Upper lobe of right lung (tissue), 1 donor: Measurements from ENCODE around the gene ABHD15. TPM values are rescaled to one million over a fixed set of nuclear protein-coding genes. Genes with fewer than 3 reads are reported as not detected.
A peak's percentile ranks its signal among the peaks of the same experiment; 100 is the strongest.

ENCODE experiments used
- ATAC-seq: fragments of 200-7000 bp; cut with Tn5 transposase; one replicate; pipeline ENCODE4 v1.9.1; 2020; ENCODE audit warnings: mild to moderate bottlenecking, moderate library complexity
- DNase-seq: peaks from one replicate; pipeline ENCODE4 v3.0.0-alpha.2; 2020
- H3K27ac ChIP-seq: fragments of 200-600 bp; one replicate; pipeline ENCODE4 v1.8.0; 2022
- H3K27me3 ChIP-seq: fragments of 200-600 bp; one replicate; pipeline ENCODE4 v1.8.0; 2022; ENCODE audit warnings: mild to moderate bottlenecking
- H3K36me3 ChIP-seq: fragments of 200-600 bp; one replicate; pipeline ENCODE4 v1.8.0; 2022
- H3K4me1 ChIP-seq: fragments of 200-600 bp; one replicate; pipeline ENCODE4 v1.8.0; 2022
- H3K4me3 ChIP-seq: fragments of 200-600 bp; one replicate; pipeline ENCODE4 v1.8.0; 2022; ENCODE audit warnings: mild to moderate bottlenecking
- H3K9me3 ChIP-seq: fragments of 200-600 bp; one replicate; pipeline ENCODE4 v1.8.0; 2022
- intact Hi-C: fragments of 100-400 bp; cut with DNase I; formaldehyde crosslinking; loops from one replicate; pipeline ENCODE4 v1.11.0; 2022
- total RNA-seq: library from RNA; stranded (reverse); fragmentation: NEBNext Ultra II Directional; extraction: Animal tissue kit (Norgen Biotek cat#: 25700); gene quantifications from one replicate; pipeline ENCODE4 v1.2.1, GENCODE V29; 2021
- TF ChIP-seq, protein P1 (sequence below): fragments of 200-600 bp; IDR thresholded peaks from one replicate; pipeline ENCODE4 v1.8.0; 2022; ENCODE audit warnings: antibody characterized with exemption
- donor health status: DM: no; HTN: yes; CAD: no; lungs with severe emphysema.

The ABHD15 gene
- total RNA-seq, 1 donor from 2014 or later, result 10.9 TPM

DNA sequence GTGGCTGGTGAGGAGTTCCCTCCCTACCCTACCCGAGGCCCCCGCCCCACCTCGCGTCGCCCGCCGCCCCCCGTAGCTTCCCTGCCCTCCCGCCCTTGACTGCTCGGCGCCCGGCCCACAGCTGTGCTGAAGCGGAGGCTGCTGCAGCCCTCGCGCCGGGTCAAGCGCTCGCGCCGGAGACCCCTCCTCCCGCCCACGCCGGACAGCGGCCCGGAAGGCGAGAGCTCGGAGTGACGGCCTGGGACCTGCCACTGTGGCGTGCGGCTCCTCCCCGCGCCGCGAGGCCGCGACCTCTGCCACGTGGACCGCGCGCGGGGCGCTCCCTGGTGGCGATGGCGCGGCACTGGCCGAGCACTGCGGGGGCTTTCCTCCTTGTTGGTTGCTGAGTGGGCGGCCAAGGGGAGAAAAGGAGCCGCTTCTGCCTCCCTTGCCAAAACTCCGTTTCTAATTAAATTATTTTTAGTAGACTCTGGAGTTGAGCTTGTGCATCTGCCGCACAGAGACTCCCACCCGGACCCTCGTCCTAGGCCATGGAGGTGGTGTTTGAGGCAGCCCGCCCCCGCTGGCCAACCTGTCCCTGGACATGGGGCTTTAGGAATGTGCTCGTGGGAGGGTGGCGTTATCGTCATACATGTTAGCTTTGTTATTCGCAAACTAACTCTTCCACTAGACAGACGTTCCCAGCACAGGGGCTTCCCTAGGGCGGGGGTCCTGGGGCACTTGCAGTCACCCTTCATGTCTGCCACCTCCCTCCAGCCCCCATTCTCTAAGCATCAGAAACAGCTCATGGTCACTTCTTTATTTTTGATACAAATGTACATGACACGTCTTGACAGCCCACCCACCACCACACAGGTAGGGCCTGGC lies 6.1 kb upstream of the ABHD15 start:
- Histone ChIP-seq H3K4me1 (peaks cover 13% of the 10 kb centered on the region), H3K4me3 (peak overlapping the region; percentile 25), H3K9me3 (no peaks in the 10 kb centered on the region), H3K27ac (no peak overlapping the region), H3K36me3 (peaks cover 40% of the 10 kb centered on the region), H3K27me3 (no peaks in the 10 kb centered on the region)
- ATAC-seq, result peak; percentile 49
- intact Hi-C loops, result no loop called here
- TF ChIP-seq, protein P1, sequence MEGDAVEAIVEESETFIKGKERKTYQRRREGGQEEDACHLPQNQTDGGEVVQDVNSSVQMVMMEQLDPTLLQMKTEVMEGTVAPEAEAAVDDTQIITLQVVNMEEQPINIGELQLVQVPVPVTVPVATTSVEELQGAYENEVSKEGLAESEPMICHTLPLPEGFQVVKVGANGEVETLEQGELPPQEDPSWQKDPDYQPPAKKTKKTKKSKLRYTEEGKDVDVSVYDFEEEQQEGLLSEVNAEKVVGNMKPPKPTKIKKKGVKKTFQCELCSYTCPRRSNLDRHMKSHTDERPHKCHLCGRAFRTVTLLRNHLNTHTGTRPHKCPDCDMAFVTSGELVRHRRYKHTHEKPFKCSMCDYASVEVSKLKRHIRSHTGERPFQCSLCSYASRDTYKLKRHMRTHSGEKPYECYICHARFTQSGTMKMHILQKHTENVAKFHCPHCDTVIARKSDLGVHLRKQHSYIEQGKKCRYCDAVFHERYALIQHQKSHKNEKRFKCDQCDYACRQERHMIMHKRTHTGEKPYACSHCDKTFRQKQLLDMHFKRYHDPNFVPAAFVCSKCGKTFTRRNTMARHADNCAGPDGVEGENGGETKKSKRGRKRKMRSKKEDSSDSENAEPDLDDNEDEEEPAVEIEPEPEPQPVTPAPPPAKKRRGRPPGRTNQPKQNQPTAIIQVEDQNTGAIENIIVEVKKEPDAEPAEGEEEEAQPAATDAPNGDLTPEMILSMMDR, result peak; percentile 69
- peak; percentile 71 for DNase-seq

DNA sequence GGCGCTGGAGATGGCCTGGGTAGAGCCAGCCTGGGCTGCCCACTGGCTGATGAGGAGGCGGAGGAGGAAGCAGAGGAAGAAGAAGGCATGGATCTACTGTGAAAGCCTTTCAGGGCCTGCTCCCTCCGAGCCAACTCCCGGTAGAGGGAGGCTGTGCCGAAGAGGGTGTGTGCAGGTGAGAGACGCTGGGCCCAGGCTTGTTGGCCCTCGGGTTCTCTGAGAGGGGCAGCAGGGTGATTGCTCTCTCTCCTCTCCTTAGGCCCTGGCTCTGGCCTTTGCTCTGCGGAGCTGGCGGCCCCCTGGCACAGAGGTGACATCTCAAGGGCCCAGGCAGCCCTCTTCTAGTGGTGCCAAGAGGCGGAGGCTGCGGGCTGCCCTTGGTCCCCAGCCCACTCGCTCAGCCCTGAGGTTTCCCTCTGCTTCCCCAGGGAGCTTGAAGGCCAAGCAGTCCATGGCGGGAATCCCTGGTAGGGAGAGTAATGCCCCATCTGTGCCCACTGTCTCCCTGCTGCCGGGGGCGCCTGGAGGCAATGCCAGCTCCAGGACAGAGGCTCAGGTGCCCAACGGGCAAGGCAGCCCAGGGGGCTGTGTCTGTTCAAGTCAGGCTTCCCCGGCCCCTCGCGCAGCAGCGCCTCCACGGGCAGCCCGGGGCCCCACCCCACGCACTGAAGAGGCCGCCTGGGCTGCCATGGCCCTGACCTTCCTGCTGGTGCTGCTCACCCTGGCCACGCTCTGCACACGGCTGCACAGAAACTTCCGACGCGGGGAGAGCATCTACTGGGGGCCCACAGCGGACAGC lies 5.2 kb upstream of the ABHD15 start:
- Histone ChIP-seq H3K36me3 (peaks cover 31% of the 10 kb centered on the region), H3K27me3 (no peaks in the 10 kb centered on the region), H3K27ac (no peak overlapping the region), H3K9me3 (no peaks in the 10 kb centered on the region), H3K4me1 (peaks cover 13% of the 10 kb centered on the region), H3K4me3 (peak overlapping the region; percentile 25)
- TF ChIP-seq, protein P1, result no peak
- ATAC-seq (no peak), DNase-seq (peak; percentile 63)
- intact Hi-C loops, result no loop called here

DNA sequence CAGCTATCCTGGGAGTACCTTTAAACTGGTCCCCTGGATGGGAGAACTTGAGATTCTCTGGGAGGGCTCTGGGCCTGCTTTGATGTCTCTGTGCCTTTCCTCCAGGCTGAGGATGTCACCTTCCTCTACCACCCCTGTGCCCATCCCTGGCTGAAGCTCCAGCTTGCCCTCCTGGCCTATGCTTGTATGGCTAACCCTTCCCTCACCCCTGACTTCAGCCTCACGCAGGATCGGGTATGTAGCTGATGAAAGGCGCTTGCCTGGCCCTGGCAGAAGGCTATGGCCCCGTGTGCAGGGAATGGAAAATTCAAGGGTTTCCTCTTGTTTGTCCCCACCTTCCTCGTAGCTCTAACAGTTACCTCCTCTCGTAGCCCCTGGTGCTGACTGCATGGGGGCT lies 4.6 kb upstream of the ABHD15 start:
- TF ChIP-seq, protein P1, result no peak
- intact Hi-C loops, result no loop called here
- H3K27ac ChIP-seq, result no peak overlapping the region
- ATAC-seq, result no peak
- no peaks in the 10 kb centered on the region for H3K9me3 ChIP-seq
- H3K4me1 ChIP-seq, result peaks cover 14% of the 10 kb centered on the region
- no peak overlapping the region for H3K4me3 ChIP-seq
- peak; percentile 29 for DNase-seq
- peaks cover 25% of the 10 kb centered on the region for H3K36me3 ChIP-seq
- no peaks in the 10 kb centered on the region for H3K27me3 ChIP-seq

DNA sequence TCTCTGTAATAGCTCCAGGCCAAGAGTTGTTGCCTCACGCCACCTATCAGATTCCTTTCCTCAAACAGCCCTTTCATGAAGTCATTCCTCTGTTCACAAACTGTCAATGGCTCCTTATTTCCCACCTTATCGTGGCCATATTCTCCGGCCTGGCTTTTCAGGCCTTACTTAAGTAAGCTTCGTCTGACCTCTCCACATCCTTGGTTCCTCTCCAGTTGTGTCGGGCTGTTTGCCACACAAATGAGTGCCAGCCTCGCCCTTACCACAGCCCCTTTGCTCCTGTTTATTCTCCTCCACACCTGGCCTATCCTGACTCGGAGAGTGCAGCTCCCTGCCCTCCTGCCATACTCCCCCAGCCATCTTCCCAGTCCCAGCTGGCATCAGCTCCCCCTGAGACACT lies 3.7 kb upstream of the ABHD15 start:
- no peaks in the 10 kb centered on the region for H3K9me3 ChIP-seq
- H3K4me1 ChIP-seq, result peaks cover 24% of the 10 kb centered on the region
- TF ChIP-seq, protein P1, result no peak
- H3K27me3 ChIP-seq, result no peaks in the 10 kb centered on the region
- ATAC-seq, result no peak
- H3K27ac ChIP-seq, result no peak overlapping the region
- intact Hi-C loops, result no loop called here
- DNase-seq, result peak; percentile 52
- peaks cover 16% of the 10 kb centered on the region for H3K36me3 ChIP-seq
- H3K4me3 ChIP-seq, result no peak overlapping the region

DNA sequence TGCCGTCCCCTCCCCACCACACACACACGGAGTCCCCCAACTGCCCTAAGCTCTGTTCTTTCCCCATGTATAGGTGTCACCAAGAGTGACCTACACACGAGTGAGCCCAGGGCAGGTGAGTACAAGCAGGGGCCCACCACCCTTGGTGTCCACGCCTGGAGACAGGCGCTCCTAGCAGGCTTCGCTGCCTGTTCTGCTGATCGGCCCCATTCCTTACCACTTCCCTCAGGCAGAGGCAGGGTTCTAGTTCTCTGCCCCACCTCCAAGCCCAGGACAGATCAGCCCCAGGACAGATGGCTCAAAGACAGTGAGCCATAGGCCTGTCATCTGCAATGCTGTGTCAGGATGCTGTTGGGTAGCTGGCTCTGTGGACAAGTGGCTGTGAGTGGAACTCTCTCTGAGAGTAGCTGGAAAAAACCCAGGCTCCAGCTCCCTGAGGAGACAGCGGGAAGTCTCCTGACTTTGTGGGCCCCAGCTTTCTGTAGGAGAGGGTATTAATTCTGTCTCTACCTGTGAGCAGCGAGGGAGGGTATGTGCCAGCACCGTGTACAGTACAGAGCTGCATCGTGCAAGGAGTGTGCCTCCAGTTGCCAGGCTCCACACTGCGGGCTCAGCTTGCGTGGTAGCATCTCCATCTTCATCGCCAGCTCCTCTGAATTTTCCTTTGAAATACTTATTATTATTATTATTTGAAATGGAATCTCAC lies 2.6 kb upstream of the ABHD15 start:
- ATAC-seq (no peak), DNase-seq (peak; percentile 54)
- H3K4me3 ChIP-seq, result peak overlapping the region; percentile 76
- H3K27ac ChIP-seq, result peak overlapping the region; percentile 87
- TF ChIP-seq, protein P1, result no peak
- H3K9me3 ChIP-seq, result no peaks in the 10 kb centered on the region
- intact Hi-C loops, result no loop called here
- peaks cover 34% of the 10 kb centered on the region for H3K4me1 ChIP-seq
- peaks cover 5% of the 10 kb centered on the region for H3K36me3 ChIP-seq
- H3K27me3 ChIP-seq, result no peaks in the 10 kb centered on the region
